Endodermal cell (in vitro differentiated cells): ENCODE measurements around the gene SLC19A2. TPM values are rescaled to one million over a fixed set of nuclear protein-coding genes. Genes with fewer than 3 reads are reported as not detected.

Experiments
- DNase-seq: peaks from one replicate; pipeline ENCODE4 v3.0.0-alpha.2; 2017
- H3K27ac ChIP-seq: 2 replicates; pipeline ENCODE4 v1.5.1; 2013; ENCODE audit warnings: mild to moderate bottlenecking, low read depth, low read length, moderate library complexity
- H3K27me3 ChIP-seq: 2 replicates; pipeline ENCODE4 v1.6.1; 2013; ENCODE audit warnings: mild to moderate bottlenecking, low read length, moderate library complexity; ENCODE audit not compliant: insufficient read depth, control insufficient read depth, poor library complexity, severe bottlenecking
- H3K36me3 ChIP-seq: 2 replicates; pipeline ENCODE4 v1.7.0; 2013; ENCODE audit warnings: mild to moderate bottlenecking, low read length, moderate library complexity; ENCODE audit not compliant: control insufficient read depth, insufficient read depth
- H3K4me1 ChIP-seq: one replicate; pipeline ENCODE4 v1.7.0; 2013; ENCODE audit warnings: low read length; ENCODE audit not compliant: control insufficient read depth, insufficient read depth
- H3K4me3 ChIP-seq: 2 replicates; pipeline ENCODE4 v1.5.1; 2013; ENCODE audit warnings: mild to moderate bottlenecking, low read length, moderate library complexity
- H3K9ac ChIP-seq: 2 replicates; pipeline ENCODE4 v1.6.1; 2013; ENCODE audit warnings: mild to moderate bottlenecking, low read length, moderate library complexity; ENCODE audit not compliant: poor library complexity, severe bottlenecking; ENCODE audit errors: extremely low read depth
- H3K9me3 ChIP-seq: 2 replicates; pipeline ENCODE4 v1.6.1; 2013; ENCODE audit warnings: mild to moderate bottlenecking, low read length, moderate library complexity; ENCODE audit not compliant: control insufficient read depth
- H3K27ac Mint-ChIP-seq: 2 replicates; pipeline ENCODE4 v1.8.0; 2020; ENCODE audit warnings: mixed read lengths
- H3K27me3 Mint-ChIP-seq: 2 replicates; pipeline ENCODE4 v1.8.0; 2021; ENCODE audit warnings: mild to moderate bottlenecking, mixed read lengths; ENCODE audit not compliant: insufficient read depth
- H3K36me3 Mint-ChIP-seq: 2 replicates; pipeline ENCODE4 v1.8.0; 2020; ENCODE audit warnings: low read depth, mixed read lengths
- H3K4me1 Mint-ChIP-seq: 2 replicates; pipeline ENCODE4 v1.8.0; 2020; ENCODE audit warnings: mixed read lengths
- H3K4me3 Mint-ChIP-seq: 2 replicates; pipeline ENCODE4 v1.8.0; 2020; ENCODE audit warnings: mild to moderate bottlenecking, moderate library complexity, mixed read lengths
- H3K9me3 Mint-ChIP-seq: 2 replicates; pipeline ENCODE4 v1.8.0; 2020; ENCODE audit warnings: mild to moderate bottlenecking, mixed read lengths
- WGBS, 2 experiments: methylation state at CpG; one replicate each; pipeline versions ENCODE4 v1.1.5 to v1.1.7; 2013; ENCODE audit warnings: missing lambda C conversion rate in 2 of 2, mixed read lengths in 1 of 2; ENCODE audit not compliant: insufficient coverage in 1 of 2, insufficient read length in 1 of 2; 5-methylcytosine and 5-hydroxymethylcytosine counted together
- total RNA-seq, 2 donors: library from RNA; stranded (reverse); fragmentation: NEBNext Ultra II Directional in 1 of 2; extraction: Animal tissue kit (Norgen Biotek cat#: 25700) in 1 of 2; gene quantifications; 2 replicates in 1 of 2; 3 replicates in 1 of 2; pipeline ENCODE4 v1.2.1, GENCODE V29; 2021
- TF ChIP-seq, protein P1 (sequence below): fragments of 200-600 bp; sonication (generic); conservative IDR thresholded peaks from 2 replicates; pipeline ENCODE4 v1.5.0; 2021; ENCODE audit warnings: antibody characterized with exemption, mild to moderate bottlenecking

The SLC19A2 gene
- total RNA-seq, 2 donors from 2014 or later = 11.5 to 12.9 TPM

DNA sequence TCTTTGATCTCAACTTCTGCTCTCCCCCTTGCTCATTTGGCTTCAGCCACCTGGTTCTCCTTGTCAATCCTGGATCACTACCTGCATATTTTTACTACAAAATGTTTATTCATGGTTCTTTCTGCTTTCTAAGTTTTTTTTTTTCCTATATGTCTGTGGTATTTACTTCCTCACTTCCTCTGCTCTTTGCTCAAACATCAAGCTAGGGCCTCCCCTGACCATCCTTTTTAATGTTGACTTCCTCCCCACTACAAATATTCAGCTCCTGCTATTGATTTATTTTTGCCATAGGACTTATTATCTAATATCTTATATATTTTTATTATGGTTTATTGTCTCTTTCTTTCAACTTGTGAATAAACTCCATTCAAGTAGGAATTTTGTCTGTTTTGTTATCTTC, 14.1 kb upstream of the SLC19A2 start:
- Mint-ChIP-seq H3K27me3 (no peaks in the 10 kb centered on the region), H3K27ac (no peak overlapping the region), H3K4me3 (no peak overlapping the region), H3K9me3 (peaks cover 5% of the 10 kb centered on the region), H3K36me3 (no peaks in the 10 kb centered on the region), H3K4me1 (peaks cover 12% of the 10 kb centered on the region)
- H3K9me3 ChIP-seq = no peaks in the 10 kb centered on the region
- DNase-seq = no peak
- TF ChIP-seq, protein P1, sequence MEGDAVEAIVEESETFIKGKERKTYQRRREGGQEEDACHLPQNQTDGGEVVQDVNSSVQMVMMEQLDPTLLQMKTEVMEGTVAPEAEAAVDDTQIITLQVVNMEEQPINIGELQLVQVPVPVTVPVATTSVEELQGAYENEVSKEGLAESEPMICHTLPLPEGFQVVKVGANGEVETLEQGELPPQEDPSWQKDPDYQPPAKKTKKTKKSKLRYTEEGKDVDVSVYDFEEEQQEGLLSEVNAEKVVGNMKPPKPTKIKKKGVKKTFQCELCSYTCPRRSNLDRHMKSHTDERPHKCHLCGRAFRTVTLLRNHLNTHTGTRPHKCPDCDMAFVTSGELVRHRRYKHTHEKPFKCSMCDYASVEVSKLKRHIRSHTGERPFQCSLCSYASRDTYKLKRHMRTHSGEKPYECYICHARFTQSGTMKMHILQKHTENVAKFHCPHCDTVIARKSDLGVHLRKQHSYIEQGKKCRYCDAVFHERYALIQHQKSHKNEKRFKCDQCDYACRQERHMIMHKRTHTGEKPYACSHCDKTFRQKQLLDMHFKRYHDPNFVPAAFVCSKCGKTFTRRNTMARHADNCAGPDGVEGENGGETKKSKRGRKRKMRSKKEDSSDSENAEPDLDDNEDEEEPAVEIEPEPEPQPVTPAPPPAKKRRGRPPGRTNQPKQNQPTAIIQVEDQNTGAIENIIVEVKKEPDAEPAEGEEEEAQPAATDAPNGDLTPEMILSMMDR = no peak
- H3K36me3 ChIP-seq = no peaks in the 10 kb centered on the region
- no peaks in the 10 kb centered on the region for H3K27me3 ChIP-seq
- H3K9ac ChIP-seq = no peak overlapping the region
- no peak overlapping the region for H3K4me3 ChIP-seq
- no peak overlapping the region for H3K27ac ChIP-seq
- H3K4me1 ChIP-seq = peaks cover 3% of the 10 kb centered on the region

DNA sequence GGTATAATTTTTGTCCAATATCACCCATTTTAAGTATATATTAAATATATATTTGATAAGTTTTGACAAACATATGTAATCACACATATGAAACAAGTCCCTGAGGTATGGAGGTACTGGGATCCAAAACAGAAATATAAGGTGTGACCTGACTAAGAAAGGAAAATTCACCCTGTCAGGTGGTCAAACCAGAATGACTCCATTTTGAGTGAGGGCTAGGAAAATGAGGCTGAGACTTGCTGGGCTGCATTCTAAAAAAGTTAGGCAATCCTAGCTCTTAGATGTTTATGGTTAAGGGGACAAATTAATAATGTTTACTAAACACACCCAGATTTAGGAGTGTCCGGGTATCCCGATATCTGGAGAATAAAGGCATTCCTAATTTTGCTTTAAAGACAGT, 11.6 kb upstream of the SLC19A2 start:
- Mint-ChIP-seq H3K4me1 (peaks cover 12% of the 10 kb centered on the region), H3K4me3 (no peak overlapping the region), H3K9me3 (peaks cover 4% of the 10 kb centered on the region), H3K27me3 (no peaks in the 10 kb centered on the region), H3K27ac (no peak overlapping the region), H3K36me3 (no peaks in the 10 kb centered on the region)
- Histone ChIP-seq H3K27ac (no peak overlapping the region), H3K4me3 (no peak overlapping the region), H3K4me1 (peaks cover 3% of the 10 kb centered on the region), H3K27me3 (no peaks in the 10 kb centered on the region), H3K9me3 (no peaks in the 10 kb centered on the region), H3K9ac (no peak overlapping the region), H3K36me3 (no peaks in the 10 kb centered on the region)
- 100% methylated on average over 2 of the region's 2 CpGs; no CpG with 5 or more reads in 1 of the 2 experiments for WGBS, 2 experiments
- DNase-seq = no peak
- TF ChIP-seq, protein P1 = no peak

DNA sequence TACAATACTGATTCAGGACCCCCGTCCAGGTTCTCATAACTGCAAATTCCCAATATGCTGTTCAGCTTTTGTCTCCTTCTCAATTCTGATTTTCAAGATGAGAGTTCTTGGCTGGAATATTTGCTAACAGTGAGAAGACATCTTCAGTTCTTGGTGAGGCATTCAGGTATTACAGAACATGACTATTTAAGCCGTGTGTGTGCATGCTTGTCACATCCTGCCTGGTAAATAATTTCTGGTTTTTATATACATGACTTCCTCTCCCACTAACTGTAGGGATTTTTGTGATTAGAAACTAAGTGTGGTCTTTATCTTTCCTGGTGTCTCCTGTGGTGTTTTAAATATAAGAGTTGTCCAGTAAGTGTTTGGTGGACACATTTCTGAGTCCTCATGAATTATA, 10.2 kb upstream of the SLC19A2 start:
- Mint-ChIP-seq H3K36me3 (no peaks in the 10 kb centered on the region), H3K4me3 (no peak overlapping the region), H3K9me3 (no peaks in the 10 kb centered on the region), H3K27ac (no peak overlapping the region), H3K27me3 (no peaks in the 10 kb centered on the region), H3K4me1 (peaks cover 12% of the 10 kb centered on the region)
- Histone ChIP-seq H3K4me3 (no peak overlapping the region), H3K9me3 (no peaks in the 10 kb centered on the region), H3K27me3 (no peaks in the 10 kb centered on the region), H3K27ac (no peak overlapping the region), H3K9ac (no peak overlapping the region), H3K36me3 (no peaks in the 10 kb centered on the region), H3K4me1 (peaks cover 3% of the 10 kb centered on the region)
- WGBS, 2 experiments = 87 to 100% methylated on average over 1 to 2 of the region's 2 CpGs
- no peak for DNase-seq
- TF ChIP-seq, protein P1 = no peak
